ENCODE results near the gene LCNL1. TPM values are rescaled to one million over a fixed set of nuclear protein-coding genes. Genes with fewer than 3 reads are reported as not detected.
A peak's percentile ranks its signal among the peaks of the same experiment; 100 is the strongest.

LCNL1 gene
- total RNA-seq, 1 donor from 2014 or later: not detected

GRCh38 chr9:137028263-137029057 lies 45.7 kb downstream of the LCNL1 start:
- Mint-ChIP-seq H3K27ac (no peak overlapping the region), H3K4me3 (ENCODE audit: low read depth) (peak overlapping the region; percentile 68), H3K9me3 (ENCODE audit: low read depth) (no peaks in the 10 kb centered on the region), H3K27me3 (peaks cover 5% of the 10 kb centered on the region), H3K4me1 (ENCODE audit: low read depth) (peaks cover 2% of the 10 kb centered on the region), H3K36me3 (ENCODE audit: insufficient read depth) (no peaks in the 10 kb centered on the region)
- peak; percentile 67 for DNase-seq (ENCODE audit: low spot score, unreplicated experiment)
- TF ChIP-seq CTCF (IDR thresholded peaks at IDR 0.05; ENCODE audit: unreplicated experiment): no peak

- peak; percentile 88 for DNase-seq (ENCODE audit: low spot score, unreplicated experiment)
- TF ChIP-seq CTCF (IDR thresholded peaks at IDR 0.05; ENCODE audit: unreplicated experiment): peak; percentile 84
- peak overlapping the region; percentile 68 for H3K4me3 Mint-ChIP-seq (ENCODE audit: low read depth)
- peaks cover 2% of the 10 kb centered on the region for H3K4me1 Mint-ChIP-seq (ENCODE audit: low read depth)
- H3K36me3 Mint-ChIP-seq (ENCODE audit: insufficient read depth): no peaks in the 10 kb centered on the region
- H3K27ac Mint-ChIP-seq: no peak overlapping the region
- H3K27me3 Mint-ChIP-seq: peaks cover 5% of the 10 kb centered on the region
- H3K9me3 Mint-ChIP-seq (ENCODE audit: low read depth): no peaks in the 10 kb centered on the region
Measured at GRCh38 chr9:137029058-137029936, 46.5 kb downstream of the LCNL1 start.

- Mint-ChIP-seq H3K36me3 (ENCODE audit: insufficient read depth) (no peaks in the 10 kb centered on the region), H3K27me3 (peaks cover 5% of the 10 kb centered on the region), H3K9me3 (ENCODE audit: low read depth) (no peaks in the 10 kb centered on the region), H3K4me3 (ENCODE audit: low read depth) (no peak overlapping the region), H3K27ac (no peak overlapping the region), H3K4me1 (ENCODE audit: low read depth) (peaks cover 2% of the 10 kb centered on the region)
- no peak for DNase-seq (ENCODE audit: low spot score, unreplicated experiment)
- no peak for TF ChIP-seq CTCF (IDR thresholded peaks at IDR 0.05; ENCODE audit: unreplicated experiment)
Measured at GRCh38 chr9:137030006-137030405, 47.2 kb downstream of the LCNL1 start.

- Mint-ChIP-seq H3K4me1 (ENCODE audit: low read depth) (peaks cover 2% of the 10 kb centered on the region), H3K36me3 (ENCODE audit: insufficient read depth) (no peaks in the 10 kb centered on the region), H3K27ac (no peak overlapping the region), H3K4me3 (ENCODE audit: low read depth) (no peak overlapping the region), H3K9me3 (ENCODE audit: low read depth) (no peaks in the 10 kb centered on the region), H3K27me3 (peaks cover 5% of the 10 kb centered on the region)
- no peak for DNase-seq (ENCODE audit: low spot score, unreplicated experiment)
- no peak for TF ChIP-seq CTCF (IDR thresholded peaks at IDR 0.05; ENCODE audit: unreplicated experiment)
Measured at GRCh38 chr9:137030538-137031527, 48.0 kb downstream of the LCNL1 start.

Measured in progenitor cell of endocrine pancreas (in vitro differentiated cells).